IMR-90 (cell line): Measurements from ENCODE around the gene HSBP1L1. TPM values are rescaled to one million over a fixed set of nuclear protein-coding genes. Genes with fewer than 3 reads are reported as not detected.

Experiments
- ATAC-seq: fragments of 200-7000 bp; cut with Tn5 transposase; 2 replicates; pipeline ENCODE4 v1.9.1; 2020; ENCODE audit warnings: low read depth, mild to moderate bottlenecking, moderate library complexity
- BruUV-seq: library from RNA; stranded (reverse); fragments of 400-500 nt; replicated peaks from 2 replicates; lab custom pipeline; 2021; lab: Mats Ljungman, UMichigan
- CTCF ChIA-PET: fragments of 300-600 bp; formaldehyde crosslinking; extraction: SDS; loops from one replicate; lab custom pipeline; 2021; ENCODE audit warnings: antibody characterized with exemption; lab: Yijun Ruan, JAX
- POLR2A ChIA-PET: fragments of 300-600 bp; sonication (Branson Sonifier 250); formaldehyde crosslinking; loops from one replicate; lab custom pipeline; 2022; ENCODE audit warnings: antibody characterized with exemption; ENCODE audit not compliant: unreplicated experiment; lab: Charles Lee
- DNase-seq: peaks from one replicate; pipeline ENCODE4 v3.0.0; 2013
- H2AFZ ChIP-seq: replicated peaks from 2 replicates; pipeline ENCODE3; 2013; ENCODE audit warnings: low read length, mild to moderate bottlenecking; ENCODE audit not compliant: poor library complexity
- H2AK5ac ChIP-seq: 2 replicates; pipeline ENCODE4 v1.6.1; 2013; ENCODE audit warnings: low read depth, low read length, inconsistent platforms
- H2AK9ac ChIP-seq: replicated peaks from 2 replicates; pipeline ENCODE3; 2013; ENCODE audit warnings: mild to moderate bottlenecking, low read depth, low read length, moderate library complexity; ENCODE audit not compliant: poor library complexity
- H2BK120ac ChIP-seq: 2 replicates; pipeline ENCODE4 v1.6.1; 2013; ENCODE audit warnings: low read depth, low read length, inconsistent platforms
- H2BK15ac ChIP-seq: 3 replicates; pipeline ENCODE4 v1.6.1; 2013; ENCODE audit warnings: low read depth, low read length, inconsistent platforms
- H2BK20ac ChIP-seq: 2 replicates; pipeline ENCODE4 v1.6.1; 2013; ENCODE audit warnings: low read depth, mild to moderate bottlenecking, inconsistent platforms, low read length, moderate library complexity
- H2BK5ac ChIP-seq: 2 replicates; pipeline ENCODE4 v1.6.1; 2013; ENCODE audit warnings: mild to moderate bottlenecking, low read depth, low read length, inconsistent platforms; ENCODE audit not compliant: poor library complexity, severe bottlenecking
- H3K14ac ChIP-seq: replicated peaks from 2 replicates; pipeline ENCODE4 v1.6.1; 2013; ENCODE audit warnings: low read depth, low read length, inconsistent platforms
- H3K18ac ChIP-seq: 2 replicates; pipeline ENCODE4 v1.6.1; 2013; ENCODE audit warnings: low read depth, low read length, control low read depth
- H3K23ac ChIP-seq: 2 replicates; pipeline ENCODE4 v1.6.1; 2013; ENCODE audit warnings: low read depth, low read length, inconsistent platforms
- H3K27ac ChIP-seq: 2 replicates; pipeline ENCODE4 v1.5.1; 2013; ENCODE audit warnings: mild to moderate bottlenecking, control low read depth, low read length; ENCODE audit not compliant: insufficient read depth
- H3K27me3 ChIP-seq: 2 replicates; pipeline ENCODE4 v1.6.1; 2013; ENCODE audit warnings: low read length; ENCODE audit not compliant: control insufficient read depth, insufficient read depth
- H3K36me3 ChIP-seq: 2 replicates; pipeline ENCODE4 v1.6.1; 2013; ENCODE audit warnings: low read length, mixed read lengths; ENCODE audit not compliant: control insufficient read depth, insufficient read depth
- H3K4ac ChIP-seq: 2 replicates; pipeline ENCODE4 v1.6.1; 2013; ENCODE audit warnings: low read depth, low read length, inconsistent platforms
- H3K4me1 ChIP-seq: 2 replicates; pipeline ENCODE4 v1.6.1; 2013; ENCODE audit warnings: low read length, mixed read lengths; ENCODE audit not compliant: control insufficient read depth, insufficient read depth
- H3K4me2 ChIP-seq: 2 replicates; pipeline ENCODE4 v1.6.1; 2013; ENCODE audit warnings: low read depth, mild to moderate bottlenecking, control low read depth, low read length, moderate library complexity
- H3K4me3 ChIP-seq: 2 replicates; pipeline ENCODE4 v1.5.1; 2013; ENCODE audit warnings: low read depth, mild to moderate bottlenecking, control low read depth, low read length, moderate library complexity; ENCODE audit not compliant: insufficient read depth
- H3K56ac ChIP-seq: 2 replicates; pipeline ENCODE4 v1.6.1; 2013; ENCODE audit warnings: low read length, inconsistent platforms; ENCODE audit not compliant: insufficient read depth; ENCODE audit errors: extremely low read depth
- H3K79me1 ChIP-seq, 2 experiments: 2 replicates each; pipeline ENCODE4 v1.6.1; 2013; ENCODE audit warnings: low read length in 2 of 2, inconsistent platforms in 1 of 2, low read depth in 1 of 2
- H3K9ac ChIP-seq: 2 replicates; pipeline ENCODE4 v1.6.1; 2013; ENCODE audit warnings: low read depth, low read length, control low read depth
- H3K9me1 ChIP-seq: 2 replicates; pipeline ENCODE4 v1.6.1; 2013; ENCODE audit warnings: low read length, inconsistent platforms; ENCODE audit not compliant: insufficient read depth
- H3K9me3 ChIP-seq: 2 replicates; pipeline ENCODE4 v1.6.1; 2013; ENCODE audit warnings: low read length; ENCODE audit not compliant: control insufficient read depth, insufficient read depth
- H4K20me1 ChIP-seq: 2 replicates; pipeline ENCODE4 v1.6.1; 2013; ENCODE audit warnings: low read length, inconsistent platforms; ENCODE audit not compliant: insufficient read depth
- H4K5ac ChIP-seq: 2 replicates; pipeline ENCODE4 v1.6.1; 2013; ENCODE audit warnings: mild to moderate bottlenecking, low read depth, low read length, control low read depth
- H4K8ac ChIP-seq, 2 experiments: 2 replicates each; pipeline ENCODE4 v1.6.1; 2013; ENCODE audit warnings: low read depth in 2 of 2, low read length in 2 of 2, control low read depth in 1 of 2, inconsistent platforms in 1 of 2
- H4K91ac ChIP-seq: 2 replicates; pipeline ENCODE4 v1.6.1; 2013; ENCODE audit warnings: low read depth, low read length, inconsistent platforms; ENCODE audit not compliant: insufficient read depth
- BHLHE40 ChIP-seq: fragments of 150-350 bp; IDR thresholded peaks from 2 replicates; pipeline ENCODE4 v1.6.1; 2016; ENCODE audit warnings: mild to moderate bottlenecking, low read depth, low read length
- CEBPB ChIP-seq: IDR thresholded peaks from 2 replicates; pipeline ENCODE4 v1.6.1; 2012; ENCODE audit warnings: low read depth, low read length, improper control_type of control experiment
- CHD1 ChIP-seq: IDR thresholded peaks from 2 replicates; pipeline ENCODE4 v1.6.1; 2012; ENCODE audit warnings: low read depth, low read length, improper control_type of control experiment
- CTCF ChIP-seq: conservative IDR thresholded peaks from 2 replicates; pipeline ENCODE4 v1.5.1; 2012; ENCODE audit warnings: mild to moderate bottlenecking, low read depth, low read length, improper control_type of control experiment
- FOS ChIP-seq: fragments of 150-350 bp; IDR thresholded peaks from 2 replicates; pipeline ENCODE4 v1.6.1; 2016; ENCODE audit warnings: low read depth, low read length
- MAFK ChIP-seq: IDR thresholded peaks from 2 replicates; pipeline ENCODE4 v1.6.1; 2012; ENCODE audit warnings: low read depth, low read length, improper control_type of control experiment
- MAZ ChIP-seq: IDR thresholded peaks from 2 replicates; pipeline ENCODE4 v1.6.1; 2012; ENCODE audit warnings: low read depth, mild to moderate bottlenecking, low read length, improper control_type of control experiment, moderate library complexity, borderline replicate concordance
- RAD21 ChIP-seq: IDR thresholded peaks from 2 replicates; pipeline ENCODE4 v1.6.1; 2012; ENCODE audit warnings: low read length, improper control_type of control experiment
- RCOR1 ChIP-seq: IDR thresholded peaks from 2 replicates; pipeline ENCODE4 v1.6.1; 2012; ENCODE audit warnings: mild to moderate bottlenecking, low read length, improper control_type of control experiment; ENCODE audit not compliant: insufficient replicate concordance
- RFX5 ChIP-seq: IDR thresholded peaks from 2 replicates; pipeline ENCODE4 v1.8.0; 2012; ENCODE audit warnings: low read depth, mild to moderate bottlenecking, low read length, moderate library complexity
- SMC3 ChIP-seq: fragments of 150-350 bp; IDR thresholded peaks from 2 replicates; pipeline ENCODE4 v1.6.1; 2016; ENCODE audit warnings: low read depth, mild to moderate bottlenecking, antibody characterized with exemption, low read length, moderate library complexity
- WGBS, 2 experiments: methylation state at CpG; one replicate each; pipeline versions ENCODE4 v1.1.5 to v1.1.7; 2013; ENCODE audit warnings: missing lambda C conversion rate in 2 of 2; ENCODE audit not compliant: insufficient read length in 1 of 2; ENCODE audit errors: extremely low coverage in 2 of 2; 5-methylcytosine and 5-hydroxymethylcytosine counted together
- dilution Hi-C: fragments of 300-500 bp; cut with HindIII; formaldehyde crosslinking; loops from one replicate; pipeline ENCODE4 v1.14.3; 2018; ENCODE audit warnings: low sequenced_read_pairs; ENCODE audit not compliant: unreplicated experiment
- in situ Hi-C: fragments of 300-500 bp; cut with MboI; formaldehyde crosslinking; loops from 3 replicates; pipeline ENCODE4 v1.14.3; 2019; ENCODE audit warnings: low sequenced_read_pairs, inconsistent platforms, mixed read lengths
- intact Hi-C: fragments of 100-400 bp; cut with micrococcal nuclease; formaldehyde crosslinking; loops from 2 replicates; pipeline ENCODE4 v1.10.0; 2022
- polyA plus RNA-seq, 3 experiments: library from polyadenylated mRNA; depleted of rRNA; stranded (reverse); fragments of >200 nt; gene quantifications; 2 replicates each; pipeline ENCODE4 v1.2.3, GENCODE V29; 2012; ENCODE audit warnings: low replicate concordance in 1 of 3
- total RNA-seq: library from RNA; depleted of rRNA; stranded (reverse); fragments of >200 nt; gene quantifications from 2 replicates; pipeline ENCODE4 v1.2.3, GENCODE V29; 2012
- TF ChIP-seq, protein P1 (sequence below): fragments of 150-350 bp; IDR thresholded peaks from 2 replicates; pipeline ENCODE4 v1.6.1; 2017; ENCODE audit warnings: mild to moderate bottlenecking, antibody characterized with exemption, low read length, low read depth

HSBP1L1 gene
- total and polyA plus RNA-seq, 2 of the 4 experiments (the other 2 are of a cell fraction) = 8.6 to 18.0 TPM

- Histone ChIP-seq H3K36me3 (peaks cover 32% of the 10 kb centered on the region), H2AK5ac (no peak overlapping the region), H4K20me1 (peaks cover 14% of the 10 kb centered on the region), H3K9me1 (peaks cover 6% of the 10 kb centered on the region), H3K27ac (no peak overlapping the region), H2BK5ac (no peak overlapping the region), H3K9me3 (peaks cover 24% of the 10 kb centered on the region), H3K27me3 (no peaks in the 10 kb centered on the region), H3K4me2 (no peak overlapping the region), H3K4me1 (no peaks in the 10 kb centered on the region), H2BK20ac (no peak overlapping the region), H3K9ac (no peak overlapping the region), H3K56ac (no peak overlapping the region), H2AK9ac (no peak overlapping the region), H4K8ac (no peak overlapping the region), H3K4ac (no peak overlapping the region), H2AFZ (no peak overlapping the region), H2BK120ac (no peak overlapping the region), H3K23ac (no peak overlapping the region), H3K4me3 (no peak overlapping the region), H3K14ac (no peak overlapping the region), H3K79me1 (peaks cover 28 to 56% of the 10 kb centered on the region in 2 experiments), H3K18ac (no peak overlapping the region), H4K91ac (no peak overlapping the region), H2BK15ac (no peak overlapping the region), H4K5ac (no peak overlapping the region)
- ChIA-PET CTCF (no interaction called here), POLR2A (no interaction called here)
- in situ Hi-C loops (no loop called here), intact Hi-C loops (no loop called here), dilution Hi-C loops (no loop called here)
- DNase-seq (no peak), ATAC-seq (no peak)
- WGBS, 2 experiments = no CpG with 5 or more reads among the region's 2 CpGs
- no TSS peak for BruUV-seq
- TF ChIP-seq, protein P1, sequence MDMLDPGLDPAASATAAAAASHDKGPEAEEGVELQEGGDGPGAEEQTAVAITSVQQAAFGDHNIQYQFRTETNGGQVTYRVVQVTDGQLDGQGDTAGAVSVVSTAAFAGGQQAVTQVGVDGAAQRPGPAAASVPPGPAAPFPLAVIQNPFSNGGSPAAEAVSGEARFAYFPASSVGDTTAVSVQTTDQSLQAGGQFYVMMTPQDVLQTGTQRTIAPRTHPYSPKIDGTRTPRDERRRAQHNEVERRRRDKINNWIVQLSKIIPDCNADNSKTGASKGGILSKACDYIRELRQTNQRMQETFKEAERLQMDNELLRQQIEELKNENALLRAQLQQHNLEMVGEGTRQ = no peak
- TF ChIP-seq BHLHE40 = no peak
- no peak for TF ChIP-seq SMC3
- no peak for TF ChIP-seq MAFK
- no peak for TF ChIP-seq RCOR1
- TF ChIP-seq MAZ = no peak
- TF ChIP-seq RFX5 = no peak
- no peak for TF ChIP-seq RAD21
- TF ChIP-seq CTCF = no peak
- TF ChIP-seq FOS = no peak
- no peak for TF ChIP-seq CEBPB
- no peak for TF ChIP-seq CHD1
These were observed 33.0 kb upstream of the HSBP1L1 start for GRCh38 chr18:79931475-79931874.
